GM12865 (cell line): ENCODE results near the gene TEX38.

Experiments
- DNase-seq: peaks from one replicate; pipeline ENCODE4 v3.0.0; 2010; ENCODE audit warnings: low read depth
- H3K4me3 ChIP-seq: 2 replicates; pipeline ENCODE4 v1.5.1; 2011; ENCODE audit warnings: mild to moderate bottlenecking, low read depth, low read length, control low read depth
- TF ChIP-seq, protein P1 (sequence below): IDR thresholded peaks from 2 replicates; pipeline ENCODE4 v1.5.1; 2011; ENCODE audit warnings: low read length, control low read depth, low read depth, inconsistent platforms; ENCODE audit not compliant: insufficient read depth; ENCODE audit errors: missing control alignments

The TEX38 gene

DNA sequence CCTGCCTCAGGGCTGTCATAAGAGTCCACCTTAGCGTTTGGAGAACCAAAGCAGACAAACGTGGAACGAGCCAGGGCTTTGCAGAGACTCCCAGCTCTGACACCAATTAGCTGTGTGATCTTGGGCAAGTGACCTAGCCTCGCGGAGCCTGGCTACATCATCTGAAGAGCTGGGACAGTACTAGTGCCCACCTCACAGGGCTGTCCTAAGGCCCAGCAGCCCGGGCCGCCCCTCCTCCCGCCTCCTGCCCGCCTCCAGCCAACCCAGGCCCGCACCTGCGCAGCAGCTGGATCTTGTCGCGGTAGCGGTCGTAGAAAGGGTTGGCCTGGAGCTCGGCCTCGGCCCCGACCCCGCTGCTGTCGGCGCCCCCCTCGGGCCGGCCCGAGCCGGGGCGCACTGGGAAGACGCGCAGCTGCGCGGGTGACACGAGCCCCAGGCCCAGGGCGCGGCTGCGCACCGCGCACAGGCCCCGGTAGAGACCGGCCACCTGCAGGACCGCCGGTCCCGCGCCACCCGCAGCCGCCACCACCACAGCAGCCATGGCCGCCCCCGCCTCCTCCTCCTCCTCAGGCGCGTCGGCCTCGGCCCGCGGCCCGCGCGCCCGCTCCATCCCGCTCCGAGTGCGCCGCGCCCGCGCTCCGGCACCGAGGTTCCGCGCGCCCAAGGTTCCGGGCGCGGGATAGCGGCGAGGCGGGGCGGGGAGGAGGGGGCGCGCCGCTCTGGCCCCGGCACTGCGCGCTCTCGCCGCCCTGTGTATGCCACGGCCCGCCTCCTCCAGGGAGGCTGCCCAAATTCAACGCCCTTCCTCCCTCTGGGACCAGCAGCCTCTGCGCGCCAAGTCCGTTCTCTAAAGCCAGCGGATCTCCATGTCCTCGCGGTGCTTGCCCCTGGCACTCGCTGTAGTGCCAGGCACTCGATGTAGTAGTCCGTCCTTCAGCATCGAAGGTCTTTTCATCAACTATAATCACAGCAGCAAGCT is 3.6 kb upstream of the TEX38 start, which contains the start of gene ATPAF1:
ATPAF1 (minus strand) TSS at position 583 of the 979 bp plus-strand sequence; CDS start at position 541, 42 bp downstream.
- peak; percentile 90 for DNase-seq
- H3K4me3 ChIP-seq = peak within 1 kb of the TSS; percentile 74
- TF ChIP-seq, protein P1, sequence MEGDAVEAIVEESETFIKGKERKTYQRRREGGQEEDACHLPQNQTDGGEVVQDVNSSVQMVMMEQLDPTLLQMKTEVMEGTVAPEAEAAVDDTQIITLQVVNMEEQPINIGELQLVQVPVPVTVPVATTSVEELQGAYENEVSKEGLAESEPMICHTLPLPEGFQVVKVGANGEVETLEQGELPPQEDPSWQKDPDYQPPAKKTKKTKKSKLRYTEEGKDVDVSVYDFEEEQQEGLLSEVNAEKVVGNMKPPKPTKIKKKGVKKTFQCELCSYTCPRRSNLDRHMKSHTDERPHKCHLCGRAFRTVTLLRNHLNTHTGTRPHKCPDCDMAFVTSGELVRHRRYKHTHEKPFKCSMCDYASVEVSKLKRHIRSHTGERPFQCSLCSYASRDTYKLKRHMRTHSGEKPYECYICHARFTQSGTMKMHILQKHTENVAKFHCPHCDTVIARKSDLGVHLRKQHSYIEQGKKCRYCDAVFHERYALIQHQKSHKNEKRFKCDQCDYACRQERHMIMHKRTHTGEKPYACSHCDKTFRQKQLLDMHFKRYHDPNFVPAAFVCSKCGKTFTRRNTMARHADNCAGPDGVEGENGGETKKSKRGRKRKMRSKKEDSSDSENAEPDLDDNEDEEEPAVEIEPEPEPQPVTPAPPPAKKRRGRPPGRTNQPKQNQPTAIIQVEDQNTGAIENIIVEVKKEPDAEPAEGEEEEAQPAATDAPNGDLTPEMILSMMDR = no peak

DNA sequence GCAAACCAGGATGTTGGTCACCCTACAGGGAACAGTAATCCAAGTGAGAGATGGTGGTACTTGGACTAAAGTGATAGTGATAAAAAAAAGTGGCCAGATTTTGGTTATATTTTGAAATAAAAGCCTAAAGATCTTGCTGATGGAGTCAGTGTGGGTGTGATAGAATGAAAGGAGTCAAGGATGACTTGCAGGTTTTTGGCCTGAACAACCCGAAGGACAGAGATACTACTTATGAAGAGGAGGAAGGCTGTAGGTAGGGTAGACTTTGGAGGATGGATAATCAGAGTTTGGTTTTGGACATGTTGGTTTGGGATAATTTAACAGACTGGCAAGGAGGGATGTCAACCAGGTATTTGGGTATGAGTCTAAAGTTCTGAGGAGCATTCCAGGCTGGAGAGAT is 1.5 kb upstream of the TEX38 start:
- DNase-seq = no peak
- no peak overlapping the region for H3K4me3 ChIP-seq
- TF ChIP-seq, protein P1 = no peak

DNA sequence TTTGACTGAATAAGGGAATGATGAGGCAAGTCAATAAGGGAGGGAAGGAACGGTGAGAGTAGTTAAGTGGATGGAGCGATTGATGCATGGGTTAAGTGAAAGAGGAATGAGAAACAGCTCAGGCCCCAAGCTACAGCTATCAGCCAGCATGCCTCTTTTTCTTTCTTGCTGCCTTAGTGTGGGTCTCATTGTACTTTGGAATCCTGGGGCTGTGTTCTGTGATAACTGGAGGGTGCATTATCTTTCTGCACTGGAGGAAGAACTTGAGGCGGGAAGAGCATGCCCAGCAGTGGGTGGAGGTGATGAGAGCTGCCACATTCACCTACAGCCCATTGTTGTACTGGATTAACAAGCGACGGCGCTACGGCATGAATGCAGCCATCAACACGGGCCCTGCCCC is 1.0 kb downstream of the TEX38 start:
- TF ChIP-seq, protein P1 = no peak
- no peak overlapping the region for H3K4me3 ChIP-seq
- DNase-seq = no peak

DNA sequence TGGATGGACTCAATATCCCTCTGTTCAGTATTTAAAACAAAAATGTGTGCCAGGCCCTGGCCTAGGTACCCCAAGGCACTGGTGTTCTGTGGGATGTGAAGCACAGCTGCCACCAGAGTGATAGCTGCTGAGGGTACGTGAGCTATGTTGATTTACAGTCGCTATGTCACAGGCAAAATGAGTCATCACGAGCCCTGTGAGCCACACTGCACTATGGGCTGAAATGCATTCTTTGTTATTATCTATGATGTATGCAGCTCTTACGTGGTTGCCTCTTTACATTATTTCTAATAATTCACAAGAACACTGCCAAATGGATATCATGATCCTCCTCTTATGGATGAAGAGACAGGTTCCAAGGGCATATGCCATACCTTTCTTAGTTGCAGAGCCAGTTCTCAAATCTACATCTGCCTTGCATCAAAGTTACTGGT is 2.1 kb downstream of the TEX38 start:
- no peak overlapping the region for H3K4me3 ChIP-seq
- DNase-seq = no peak
- TF ChIP-seq, protein P1 = no peak

DNA sequence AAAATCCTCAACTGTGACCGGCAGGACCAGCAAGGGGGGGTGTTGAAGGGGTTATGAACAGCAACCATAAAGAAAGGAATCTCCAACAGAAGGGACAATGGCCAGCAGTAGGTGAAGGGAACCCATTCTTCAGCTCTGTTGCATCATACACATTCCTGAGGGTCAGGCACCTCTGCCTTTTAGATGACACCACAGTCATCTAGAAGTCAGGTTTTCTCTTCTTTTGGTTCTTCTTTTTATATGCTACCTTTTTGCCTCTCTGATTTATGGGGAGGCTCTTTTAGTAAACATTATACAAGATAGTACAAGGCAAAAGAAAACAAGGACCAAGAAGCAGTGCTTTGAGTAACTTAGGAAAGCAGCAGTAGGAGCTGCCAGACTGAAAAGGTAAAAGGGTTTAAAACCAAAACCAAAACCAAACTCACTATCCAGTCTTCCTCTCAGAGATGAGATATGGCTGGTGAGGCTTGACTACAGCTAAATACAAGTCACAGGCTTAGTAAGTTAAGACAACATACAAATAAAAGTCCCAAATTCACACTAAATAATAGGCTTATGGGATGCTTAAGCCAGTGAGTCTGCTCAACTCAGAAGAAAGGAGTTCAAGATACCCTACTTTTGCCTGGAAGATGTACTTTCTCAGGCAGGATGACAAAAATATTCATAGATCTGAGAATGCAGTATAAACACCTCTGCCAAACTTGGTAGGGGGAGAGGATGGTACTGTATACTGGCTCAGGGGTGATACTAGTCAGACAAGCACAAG is 4.1 kb downstream of the TEX38 start:
- TF ChIP-seq, protein P1 = no peak
- H3K4me3 ChIP-seq = no peak overlapping the region
- peak; percentile 31 for DNase-seq

DNA sequence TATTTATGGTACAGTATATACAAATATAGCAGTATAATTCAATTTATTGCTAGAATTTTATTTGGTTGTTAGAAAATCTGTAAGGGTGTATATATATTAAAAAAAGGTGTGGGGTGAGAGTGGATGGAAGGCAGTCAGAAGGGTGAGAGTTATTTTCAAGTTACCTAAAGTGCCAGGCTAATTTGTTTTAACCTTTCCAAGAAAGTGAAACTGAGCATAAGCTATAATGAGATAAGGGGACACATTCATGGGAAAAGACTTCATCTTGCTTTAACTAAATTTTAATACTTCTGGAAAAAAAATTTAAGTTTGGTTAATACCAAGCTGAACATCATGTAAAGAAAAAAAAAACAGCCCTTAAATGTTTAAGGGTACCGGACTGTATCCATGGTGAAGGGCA is 4.9 kb downstream of the TEX38 start:
- H3K4me3 ChIP-seq = no peak overlapping the region
- TF ChIP-seq, protein P1 = no peak
- no peak for DNase-seq
